ENCODE data around the gene PRRG4. TPM values are rescaled to one million over a fixed set of nuclear protein-coding genes. Genes with fewer than 3 reads are reported as not detected.

The PRRG4 gene
- total and polyA plus RNA-seq, 10 donors, result 0.65 to 6.7 (median 3.7) TPM

GRCh38 chr11:32888805-32889204 is 59.1 kb downstream of the PRRG4 start:
- TF ChIP-seq POLR2A (IDR thresholded peaks at IDR 0.05) (no peak), POLR2AphosphoS5 (IDR thresholded peaks at IDR 0.05) (no peak)
- TF ChIP-seq, protein P1, sequence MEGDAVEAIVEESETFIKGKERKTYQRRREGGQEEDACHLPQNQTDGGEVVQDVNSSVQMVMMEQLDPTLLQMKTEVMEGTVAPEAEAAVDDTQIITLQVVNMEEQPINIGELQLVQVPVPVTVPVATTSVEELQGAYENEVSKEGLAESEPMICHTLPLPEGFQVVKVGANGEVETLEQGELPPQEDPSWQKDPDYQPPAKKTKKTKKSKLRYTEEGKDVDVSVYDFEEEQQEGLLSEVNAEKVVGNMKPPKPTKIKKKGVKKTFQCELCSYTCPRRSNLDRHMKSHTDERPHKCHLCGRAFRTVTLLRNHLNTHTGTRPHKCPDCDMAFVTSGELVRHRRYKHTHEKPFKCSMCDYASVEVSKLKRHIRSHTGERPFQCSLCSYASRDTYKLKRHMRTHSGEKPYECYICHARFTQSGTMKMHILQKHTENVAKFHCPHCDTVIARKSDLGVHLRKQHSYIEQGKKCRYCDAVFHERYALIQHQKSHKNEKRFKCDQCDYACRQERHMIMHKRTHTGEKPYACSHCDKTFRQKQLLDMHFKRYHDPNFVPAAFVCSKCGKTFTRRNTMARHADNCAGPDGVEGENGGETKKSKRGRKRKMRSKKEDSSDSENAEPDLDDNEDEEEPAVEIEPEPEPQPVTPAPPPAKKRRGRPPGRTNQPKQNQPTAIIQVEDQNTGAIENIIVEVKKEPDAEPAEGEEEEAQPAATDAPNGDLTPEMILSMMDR (IDR thresholded peaks at IDR 0.05 in 8 of 11, conservative IDR thresholded peaks at IDR 0.05 in 3 of 11), result no peak
- intact Hi-C loops (cut with DNase I; ENCODE audit: low total_unique reads), result no loop called here

DNA sequence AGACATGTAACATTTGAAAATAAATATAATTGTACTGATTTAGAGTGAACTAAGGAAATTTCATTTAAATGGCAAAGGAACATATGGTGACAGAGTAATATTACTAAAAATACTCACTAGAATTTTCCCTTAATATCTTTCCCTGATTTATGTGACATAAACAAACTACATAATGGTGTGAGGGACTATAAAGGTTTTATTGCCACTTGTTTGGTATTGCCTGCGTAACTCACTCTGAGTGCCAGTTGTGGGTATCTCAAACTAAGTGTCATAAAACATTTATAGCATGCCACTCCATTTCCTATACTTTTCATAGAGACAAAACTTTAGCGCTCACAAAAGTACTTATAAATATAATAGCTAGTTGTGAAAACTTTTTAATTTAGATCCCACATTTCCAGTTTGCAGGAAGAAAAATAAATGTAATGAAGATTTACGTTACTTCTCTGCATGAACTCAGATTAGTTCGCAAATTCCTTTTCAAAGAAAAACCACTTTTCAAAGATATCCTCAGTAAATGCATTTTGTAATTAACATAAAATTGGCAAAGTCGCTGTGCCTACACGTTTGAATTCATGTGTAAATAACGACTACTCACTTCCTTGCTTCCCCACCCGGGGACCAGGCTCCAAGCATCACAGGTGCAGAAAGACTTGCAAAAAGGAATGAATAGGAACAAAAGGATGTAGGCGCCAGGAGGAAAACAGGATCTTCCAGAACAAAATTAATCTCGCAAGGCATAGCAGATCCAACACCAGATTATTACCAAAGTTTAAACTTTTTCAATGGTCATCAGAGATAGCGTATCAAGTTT is 61.3 kb downstream of the PRRG4 start:
- intact Hi-C loops (cut with DNase I; ENCODE audit: low total_unique reads), result no loop called here
- DNase-seq, result no peak

More at GRCh38 chr11:32888805-32889204, 59.1 kb downstream of the PRRG4 start:
- Histone ChIP-seq H3K4me1 (peaks cover 0 to 16% (median 14%) of the 10 kb centered on the region in 6 donors), H3K27me3 (replicated peaks in 1 of 7) (no peaks in the 10 kb centered on the region), H3K9me3 (peaks cover 0 to 5% (median 0%) of the 10 kb centered on the region in 8 donors), H3K27ac (no peak overlapping the region), H3K4me3 (no peak overlapping the region), H3K36me3 (no peaks in the 10 kb centered on the region)
- no peak for DNase-seq

DNA sequence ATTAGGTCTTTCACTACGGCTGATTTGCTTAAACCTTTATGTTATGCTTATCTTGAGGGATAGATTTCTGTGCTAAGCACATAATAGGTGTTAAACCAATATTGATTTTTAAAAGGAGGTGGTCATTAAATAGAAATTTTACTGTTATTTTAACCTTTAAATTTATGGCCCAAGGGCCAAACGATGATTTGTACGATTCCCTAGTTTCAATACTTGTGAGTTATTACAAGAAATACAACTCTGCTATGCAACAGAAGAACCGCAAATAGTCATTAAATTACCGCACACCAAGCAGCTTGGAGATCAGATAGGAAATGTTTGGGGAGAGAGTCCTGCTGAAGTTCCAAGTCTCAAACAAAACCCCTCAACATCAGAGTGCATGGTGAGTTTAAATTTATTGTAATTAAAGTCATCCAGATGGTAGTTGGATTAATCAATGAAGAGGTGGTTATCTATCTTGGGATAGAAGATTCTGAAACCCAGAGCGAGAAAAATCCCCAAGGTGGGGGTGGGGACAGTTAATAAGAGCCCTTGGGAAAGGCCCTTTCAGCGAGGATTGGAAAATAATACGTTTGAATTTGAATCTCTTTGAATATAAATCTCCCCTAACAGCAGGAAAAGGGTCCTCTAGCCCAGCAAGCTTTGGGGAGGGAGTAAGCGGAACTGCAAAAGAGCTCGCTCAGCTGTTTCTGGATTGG is 62.1 kb downstream of the PRRG4 start:
- 11 to 19% (median 13%) methylated on average over 10 of the region's 10 CpGs for WGBS, 5 donors
- H3K9me3 ChIP-seq, result peaks cover 0 to 5% (median 0%) of the 10 kb centered on the region in 8 donors
- H3K4me3 ChIP-seq, result peak overlapping the region; percentile 81 to 92 (median 90)
- peaks cover 0 to 41% (median 34%) of the 10 kb centered on the region in 6 donors for H3K4me1 ChIP-seq
- H3K27me3 ChIP-seq (replicated peaks in 1 of 7), result no peaks in the 10 kb centered on the region
- no peak for TF ChIP-seq POLR2AphosphoS5 (IDR thresholded peaks at IDR 0.05)
- TF ChIP-seq, protein P1 (IDR thresholded peaks at IDR 0.05 in 8 of 11, conservative IDR thresholded peaks at IDR 0.05 in 3 of 11), result no peak
- TF ChIP-seq POLR2A (IDR thresholded peaks at IDR 0.05), result no peak
- intact Hi-C loops (cut with DNase I; ENCODE audit: low total_unique reads), result no loop called here
- DNase-seq, result no peak
- H3K36me3 ChIP-seq, result no peaks in the 10 kb centered on the region
- H3K27ac ChIP-seq, result peak overlapping the region; percentile 84 to 96 (median 94)

More for the DNA sequence above, 61.3 kb downstream of the PRRG4 start:
- no peak overlapping the region for H3K27ac ChIP-seq
- TF ChIP-seq POLR2A (IDR thresholded peaks at IDR 0.05) (no peak), POLR2AphosphoS5 (IDR thresholded peaks at IDR 0.05) (no peak)
- TF ChIP-seq, protein P1 (IDR thresholded peaks at IDR 0.05 in 8 of 11, conservative IDR thresholded peaks at IDR 0.05 in 3 of 11), result no peak
- peaks cover 0 to 39% (median 34%) of the 10 kb centered on the region in 6 donors for H3K4me1 ChIP-seq
- H3K27me3 ChIP-seq (replicated peaks in 1 of 7), result no peaks in the 10 kb centered on the region
- no peaks in the 10 kb centered on the region for H3K36me3 ChIP-seq
- WGBS, 5 donors, result 60 to 66% (median 63%) methylated on average over 11 of the region's 11 CpGs
- H3K9me3 ChIP-seq, result peaks cover 0 to 5% (median 0%) of the 10 kb centered on the region in 8 donors
- H3K4me3 ChIP-seq, result no peak overlapping the region

Data from spleen (tissue), 11 donors.